HepG2 (cell line): ENCODE data around the gene GPR137. TPM values are rescaled to one million over a fixed set of nuclear protein-coding genes. Genes with fewer than 3 reads are reported as not detected.

ENCODE experiments used
- ATM ChIP-seq: fragments of 450-650 bp; IDR thresholded peaks from 2 replicates; pipeline ENCODE4 v1.7.1; 2017; ENCODE audit warnings: mild to moderate bottlenecking, borderline replicate concordance
- HOXA7 ChIP-seq: sonication (generic); formaldehyde crosslinking; IDR thresholded peaks from 2 replicates; pipeline ENCODE4 v1.8.1; 2022; ENCODE audit warnings: mild to moderate bottlenecking, missing genetic modification reagents, moderate library complexity
- KDM2A ChIP-seq: sonication (generic); formaldehyde crosslinking; IDR thresholded peaks from 2 replicates; pipeline ENCODE4 v1.4.0; 2020; ENCODE audit warnings: low read depth, missing genetic modification reagents, borderline replicate concordance
- NFKB2 ChIP-seq: sonication (generic); formaldehyde crosslinking; IDR thresholded peaks from 2 replicates; pipeline ENCODE4 v1.4.0; 2020; ENCODE audit warnings: missing genetic modification reagents, borderline replicate concordance
- NR3C1 ChIP-seq: sonication (generic); formaldehyde crosslinking; IDR thresholded peaks from 2 replicates; pipeline ENCODE4 v1.4.0; 2020; ENCODE audit warnings: missing genetic modification reagents
- POLR2A ChIP-seq, 2 experiments: IDR thresholded peaks; 2 replicates each; pipeline ENCODE4 v1.6.1; 2011; ENCODE audit warnings: low read depth in 2 of 2, low read length in 2 of 2, mild to moderate bottlenecking in 1 of 2, moderate library complexity in 1 of 2; ENCODE audit not compliant: insufficient read depth in 1 of 2
- SIN3B ChIP-seq: fragments of 150-350 bp; IDR thresholded peaks from 2 replicates; pipeline ENCODE4 v1.6.1; 2014; ENCODE audit warnings: low read length
- SIX4 ChIP-seq: sonication (generic); formaldehyde crosslinking; IDR thresholded peaks from 2 replicates; pipeline ENCODE4 v1.4.0; 2020; ENCODE audit warnings: missing genetic modification reagents
- TARDBP ChIP-seq: sonication (generic); formaldehyde crosslinking; IDR thresholded peaks from 2 replicates; pipeline ENCODE4 v1.8.0; 2022; ENCODE audit warnings: mild to moderate bottlenecking, missing genetic modification reagents
- THRA ChIP-seq: sonication (generic); formaldehyde crosslinking; IDR thresholded peaks from 2 replicates; pipeline ENCODE4 v1.4.0; 2020; ENCODE audit warnings: missing genetic modification reagents, borderline replicate concordance
- ZBTB37 ChIP-seq: sonication (generic); formaldehyde crosslinking; IDR thresholded peaks from 2 replicates; pipeline ENCODE4 v1.4.0; 2020; ENCODE audit warnings: mild to moderate bottlenecking, missing genetic modification reagents
- ZNF253 ChIP-seq: sonication (generic); formaldehyde crosslinking; IDR thresholded peaks from 2 replicates; pipeline ENCODE4 v1.8.0; 2022; ENCODE audit warnings: mild to moderate bottlenecking, missing genetic modification reagents, borderline replicate concordance
- ZNF275 ChIP-seq: sonication (generic); formaldehyde crosslinking; IDR thresholded peaks from 2 replicates; pipeline ENCODE4 v1.8.0; 2022; ENCODE audit warnings: missing genetic modification reagents, mild to moderate bottlenecking, inconsistent platforms, borderline replicate concordance
- ZNF343 ChIP-seq: sonication (generic); formaldehyde crosslinking; IDR thresholded peaks from 2 replicates; pipeline ENCODE4 v1.4.0; 2020; ENCODE audit warnings: mild to moderate bottlenecking, missing genetic modification reagents
- ZNF501 ChIP-seq: sonication (generic); formaldehyde crosslinking; IDR thresholded peaks from 2 replicates; pipeline ENCODE4 v1.5.1; 2020; ENCODE audit warnings: mild to moderate bottlenecking, moderate library complexity, missing genetic modification reagents
- ZNF678 ChIP-seq: sonication (generic); formaldehyde crosslinking; IDR thresholded peaks from 2 replicates; pipeline ENCODE4 v1.4.0; 2020; ENCODE audit warnings: mild to moderate bottlenecking, missing genetic modification reagents
- ZNF709 ChIP-seq: sonication (generic); formaldehyde crosslinking; IDR thresholded peaks from 2 replicates; pipeline ENCODE4 v1.5.0; 2020; ENCODE audit warnings: mild to moderate bottlenecking, missing genetic modification reagents
- ZNF775 ChIP-seq: sonication (generic); formaldehyde crosslinking; IDR thresholded peaks from 2 replicates; pipeline ENCODE4 v1.4.0; 2020; ENCODE audit warnings: missing genetic modification reagents, mild to moderate bottlenecking, moderate library complexity, borderline replicate concordance
- ZNF816 ChIP-seq: sonication (generic); formaldehyde crosslinking; IDR thresholded peaks from 2 replicates; pipeline ENCODE4 v1.8.0; 2022; ENCODE audit warnings: missing genetic modification reagents, mild to moderate bottlenecking, borderline replicate concordance
- polyA plus RNA-seq, 8 experiments: library from polyadenylated mRNA; depleted of rRNA in 3 of 8; stranded (reverse) in 7 of 8; unstranded in 1 of 8; fragments of >200 nt; fragmentation: Illumina TruSeq in 4 of 8; extraction: Trizol in 4 of 8; gene quantifications; 2 replicates each; pipeline versions ENCODE4 v1.2.1 to v1.2.3, GENCODE V29; 2011 to 2016; ENCODE audit warnings: low read depth in 4 of 8, missing spikeins in 1 of 8, mixed read lengths in 1 of 8; ENCODE audit not compliant: insufficient read depth in 1 of 8
- total RNA-seq, 5 experiments: library from RNA; depleted of rRNA; stranded (reverse); fragments of >200 nt; fragmentation: Illumina TruSeq; extraction: Trizol; gene quantifications; 2 replicates each; pipeline ENCODE4 v1.2.3, GENCODE V29; 2016; ENCODE audit warnings: low read depth in 1 of 5
- TF ChIP-seq, protein P1 (sequence below): sonication (generic); formaldehyde crosslinking; IDR thresholded peaks from 2 replicates; pipeline ENCODE4 v1.4.0; 2020; ENCODE audit warnings: missing genetic modification reagents, borderline replicate concordance

Gene GPR137
- total and polyA plus RNA-seq, 2 of the 13 experiments (the other 11 are each of a cell fraction or from before 2014, with no cell fraction given) = 8.5 to 13.2 TPM

DNA sequence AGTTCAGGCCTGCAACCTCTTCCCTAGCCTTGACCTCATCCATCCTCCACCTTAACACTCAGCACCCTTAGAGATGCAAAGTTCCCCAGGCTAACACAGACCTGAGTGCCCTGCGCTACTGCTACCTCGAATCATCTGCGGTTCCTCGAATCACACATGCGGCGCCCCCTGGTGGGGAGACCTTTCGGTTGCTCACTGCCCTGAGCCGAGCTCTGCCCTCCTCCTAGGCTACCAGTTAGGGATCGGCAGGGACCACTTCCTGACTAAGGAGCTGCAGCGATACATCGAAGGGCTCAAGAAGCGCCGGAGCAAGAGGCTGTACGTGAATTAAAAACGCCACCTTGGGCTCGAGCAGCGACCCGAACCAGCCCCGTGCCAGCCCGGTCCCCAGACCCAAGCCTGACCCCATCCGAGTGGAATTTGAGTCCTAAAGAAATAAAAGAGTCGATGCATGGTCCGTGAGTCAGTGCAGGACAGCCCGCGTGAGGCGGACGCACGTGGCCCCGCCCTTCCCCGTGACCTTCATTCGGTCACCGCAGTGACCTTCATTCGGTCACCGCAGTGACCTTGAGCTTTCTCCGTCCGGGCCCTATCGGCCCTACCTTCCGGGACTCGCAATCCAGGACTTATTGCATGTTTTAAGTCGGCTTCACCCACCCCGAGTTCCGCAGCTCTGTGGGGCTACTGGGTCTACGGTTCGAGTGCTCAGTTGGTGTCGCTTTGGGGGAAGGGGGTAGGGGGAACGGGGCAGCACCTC lies 18.8 kb downstream of the GPR137 start (continued):
- TF ChIP-seq, protein P1, sequence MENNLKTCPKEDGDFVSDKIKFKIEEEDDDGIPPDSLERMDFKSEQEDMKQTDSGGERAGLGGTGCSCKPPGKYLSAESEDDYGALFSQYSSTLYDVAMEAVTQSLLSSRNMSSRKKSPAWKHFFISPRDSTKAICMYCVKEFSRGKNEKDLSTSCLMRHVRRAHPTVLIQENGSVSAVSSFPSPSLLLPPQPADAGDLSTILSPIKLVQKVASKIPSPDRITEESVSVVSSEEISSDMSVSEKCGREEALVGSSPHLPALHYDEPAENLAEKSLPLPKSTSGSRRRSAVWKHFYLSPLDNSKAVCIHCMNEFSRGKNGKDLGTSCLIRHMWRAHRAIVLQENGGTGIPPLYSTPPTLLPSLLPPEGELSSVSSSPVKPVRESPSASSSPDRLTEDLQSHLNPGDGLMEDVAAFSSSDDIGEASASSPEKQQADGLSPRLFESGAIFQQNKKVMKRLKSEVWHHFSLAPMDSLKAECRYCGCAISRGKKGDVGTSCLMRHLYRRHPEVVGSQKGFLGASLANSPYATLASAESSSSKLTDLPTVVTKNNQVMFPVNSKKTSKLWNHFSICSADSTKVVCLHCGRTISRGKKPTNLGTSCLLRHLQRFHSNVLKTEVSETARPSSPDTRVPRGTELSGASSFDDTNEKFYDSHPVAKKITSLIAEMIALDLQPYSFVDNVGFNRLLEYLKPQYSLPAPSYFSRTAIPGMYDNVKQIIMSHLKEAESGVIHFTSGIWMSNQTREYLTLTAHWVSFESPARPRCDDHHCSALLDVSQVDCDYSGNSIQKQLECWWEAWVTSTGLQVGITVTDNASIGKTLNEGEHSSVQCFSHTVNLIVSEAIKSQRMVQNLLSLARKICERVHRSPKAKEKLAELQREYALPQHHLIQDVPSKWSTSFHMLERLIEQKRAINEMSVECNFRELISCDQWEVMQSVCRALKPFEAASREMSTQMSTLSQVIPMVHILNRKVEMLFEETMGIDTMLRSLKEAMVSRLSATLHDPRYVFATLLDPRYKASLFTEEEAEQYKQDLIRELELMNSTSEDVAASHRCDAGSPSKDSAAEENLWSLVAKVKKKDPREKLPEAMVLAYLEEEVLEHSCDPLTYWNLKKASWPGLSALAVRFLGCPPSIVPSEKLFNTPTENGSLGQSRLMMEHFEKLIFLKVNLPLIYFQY (CRISPR knock-in tag) = peak; percentile 23; the same call in 1 of the 2 replicates
- TF ChIP-seq NR3C1 (no peak), ZNF775 (CRISPR knock-in tag) (no peak), THRA (CRISPR knock-in tag) (peak; percentile 31; the same call in 1 of the 2 replicates), TARDBP (CRISPR knock-in tag) (no peak), HOXA7 (no peak), ZNF678 (CRISPR knock-in tag) (no peak), ZBTB37 (CRISPR knock-in tag) (no peak), POLR2A (IDR thresholded peaks at IDR 0.05; ENCODE audit: insufficient read depth in 1 of 2, low read depth in 2 of 2, low read length in 2 of 2) (peak in 1 of 2 experiments; percentile 62; a peak in 2 of 4 replicates), NFKB2 (CRISPR knock-in tag) (0 out of 2 replicates have a peak, but pooled peaks have one; percentile 69), ZNF343 (CRISPR knock-in tag) (no peak), ZNF275 (CRISPR knock-in tag) (peak; percentile 69; the same call in 1 of the 2 replicates), SIN3B (no peak), ATM (no peak), SIX4 (CRISPR knock-in tag) (no peak), ZNF253 (CRISPR knock-in tag) (peak; percentile 46; the same call in 1 of the 2 replicates), ZNF816 (0 out of 2 replicates have a peak, but pooled peaks have one; percentile 32), ZNF709 (peak; percentile 49; the same call in 1 of the 2 replicates), ZNF501 (peak; percentile 88), KDM2A (CRISPR knock-in tag) (peak; percentile 62)
